Gastrocnemius medialis (tissue), 4 donors: ENCODE data around the gene NLGN1.

ENCODE experiments used
- CTCF ChIP-seq, 5 experiments: fragments of 450-650 bp in 3 of 5; fragments of 200-600 bp in 2 of 5; sonication (generic) in 2 of 5; IDR thresholded peaks in 4 of 5; conservative IDR thresholded peaks in 1 of 5; 1 replicate in 4 of 5; 2 replicates in 1 of 5; pipeline ENCODE4 v1.5.1; 2016 to 2019; ENCODE audit warnings: antibody characterized with exemption in 5 of 5, mild to moderate bottlenecking in 3 of 5, moderate library complexity in 3 of 5
- POLR2A ChIP-seq, 2 donors: fragments of 450-650 bp; IDR thresholded peaks; one replicate each; pipeline ENCODE4 v1.6.1; 2017; ENCODE audit warnings: antibody characterized with exemption in 2 of 2, mild to moderate bottlenecking in 2 of 2, moderate library complexity in 2 of 2

DNA sequence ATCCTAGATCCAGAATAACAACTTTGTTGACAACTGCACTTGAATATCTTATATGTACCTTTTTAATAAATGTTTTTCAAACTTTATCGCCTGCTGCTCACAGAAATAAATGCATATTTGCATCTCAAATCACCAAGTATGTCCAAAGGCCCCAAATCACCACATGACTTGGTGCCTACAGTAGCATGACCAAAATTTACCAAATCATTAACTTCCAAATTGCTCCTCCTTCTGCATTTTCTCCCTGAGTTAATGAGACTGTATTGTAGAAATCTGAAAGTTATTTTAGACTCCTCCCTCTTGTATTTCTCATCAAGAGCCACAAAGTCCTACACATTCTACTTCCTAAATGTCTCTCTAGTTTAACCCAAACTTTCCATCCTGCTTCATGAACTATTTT, 826.1 kb downstream of the NLGN1 start:
- TF ChIP-seq POLR2A (IDR thresholded peaks at IDR 0.05), result no peak
- TF ChIP-seq CTCF (IDR thresholded peaks at IDR 0.05 in 4 of 5, conservative IDR thresholded peaks at IDR 0.05 in 1 of 5), result no peak
